Neural cell (in vitro differentiated cells): ENCODE data around the gene PLCL2.

Source experiments
- CTCF ChIP-seq: fragments of 450-650 bp; IDR thresholded peaks from 2 replicates; pipeline ENCODE4 v1.5.1; 2014; ENCODE audit warnings: antibody characterized with exemption, mild to moderate bottlenecking, moderate library complexity; ENCODE audit not compliant: poor library complexity, severe bottlenecking
- EP300 ChIP-seq: fragments of 450-650 bp; conservative IDR thresholded peaks from 2 replicates; pipeline ENCODE4 v1.6.1; 2014; ENCODE audit warnings: antibody characterized with exemption, mild to moderate bottlenecking, moderate library complexity; ENCODE audit not compliant: poor library complexity, severe bottlenecking
- EZH2 ChIP-seq: fragments of 200-600, 300-800 bp; shearing (Covaris generic), sonication (generic); IDR thresholded peaks from 2 replicates; pipeline ENCODE4 v1.6.1; 2014; ENCODE audit warnings: antibody characterized with exemption, low read length, borderline replicate concordance, mild to moderate bottlenecking; ENCODE audit not compliant: insufficient read depth, poor library complexity, severe bottlenecking
- REST ChIP-seq: IDR thresholded peaks from 2 replicates; pipeline ENCODE4 v1.6.1; 2012; ENCODE audit warnings: borderline replicate concordance
- TAF1 ChIP-seq: IDR thresholded peaks from 2 replicates; pipeline ENCODE4 v1.6.1; 2012; ENCODE audit warnings: low read depth

- TF ChIP-seq CTCF (no peak), EZH2 (no peak), TAF1 (no peak), REST (no peak), EP300 (no peak)
Observed at GRCh38 chr3:16917980-16918682, 33.4 kb downstream of the PLCL2 start.
